HS-27A (cell line): Measurements from ENCODE around the gene NIPSNAP2.
"Not testable (repeated sequence)": the region's sequence is repeated elsewhere in the genome, so short reads cannot be mapped to it uniquely, and the experiment has no call there.

ENCODE experiments used
- DNase-seq: peaks from one replicate; pipeline ENCODE4 v3.0.0-alpha.2; 2012; ENCODE audit warnings: low read depth, missing footprints

NIPSNAP2 gene

GRCh38 chr7:56047446-56048116 is 83.2 kb downstream of the NIPSNAP2 start:
- DNase-seq, result not testable (repeated sequence)

GRCh38 chr7:56048245-56048644 is 83.9 kb downstream of the NIPSNAP2 start:
- DNase-seq, result no peak

DNA sequence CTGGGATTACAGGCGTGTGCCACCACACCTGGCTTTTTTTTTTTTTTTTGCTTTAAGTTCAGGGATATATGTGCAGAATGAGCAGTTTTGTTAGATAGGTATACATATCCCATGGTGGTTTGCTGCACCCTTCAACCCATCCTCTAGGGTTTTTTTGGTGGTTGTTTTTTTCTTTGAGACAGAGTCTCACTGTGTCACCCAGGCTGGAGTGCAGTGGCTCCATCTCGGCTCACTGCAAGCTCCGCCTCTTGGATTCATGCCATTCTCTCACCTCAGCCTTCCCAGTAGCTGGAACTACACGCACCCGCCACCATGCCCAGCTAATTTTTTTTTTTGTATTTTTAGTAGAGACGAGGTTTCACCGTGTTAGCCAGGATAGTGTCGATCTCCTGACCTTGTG is 84.4 kb downstream of the NIPSNAP2 start:
- DNase-seq, result not testable (repeated sequence)
